Chondrocyte (in vitro differentiated cells): Measurements from ENCODE around the gene STON1. TPM values are rescaled to one million over a fixed set of nuclear protein-coding genes. Genes with fewer than 3 reads are reported as not detected.
A peak's percentile ranks its signal among the peaks of the same experiment; 100 is the strongest.

Experiments used
- DNase-seq: peaks from one replicate; pipeline ENCODE4 v3.0.0; 2021; ENCODE audit warnings: mixed read lengths, low spot score
- H3K27ac Mint-ChIP-seq: one replicate; pipeline ENCODE4 v1.8.0; 2021; ENCODE audit warnings: mild to moderate bottlenecking, moderate library complexity, mixed read lengths; ENCODE audit not compliant: unreplicated experiment
- H3K27me3 Mint-ChIP-seq: 2 replicates; pipeline ENCODE4 v1.8.0; 2021; ENCODE audit warnings: low read depth, mixed read lengths
- H3K36me3 Mint-ChIP-seq: 2 replicates; pipeline ENCODE4 v1.8.0; 2021; ENCODE audit warnings: low read depth, mixed read lengths
- H3K4me1 Mint-ChIP-seq: 2 replicates; pipeline ENCODE4 v1.8.0; 2021; ENCODE audit warnings: low read depth, mild to moderate bottlenecking, mixed read lengths
- H3K4me3 Mint-ChIP-seq: one replicate; pipeline ENCODE4 v1.8.0; 2021; ENCODE audit warnings: mild to moderate bottlenecking, moderate library complexity, mixed read lengths; ENCODE audit not compliant: unreplicated experiment
- H3K9me3 Mint-ChIP-seq: 2 replicates; pipeline ENCODE4 v1.8.0; 2021; ENCODE audit warnings: low read depth, mixed read lengths
- total RNA-seq: library from RNA; stranded (reverse); gene quantifications from 3 replicates; pipeline ENCODE4 v1.2.1, GENCODE V29; 2021
- TF ChIP-seq, protein P1 (sequence below): fragments of 200-600 bp; sonication (generic); IDR thresholded peaks from 2 replicates; pipeline ENCODE4 v1.5.0; 2021; ENCODE audit warnings: antibody characterized with exemption, mild to moderate bottlenecking, moderate library complexity

Gene STON1
- total RNA-seq, 1 donor from 2014 or later, result 9.6 TPM

DNA sequence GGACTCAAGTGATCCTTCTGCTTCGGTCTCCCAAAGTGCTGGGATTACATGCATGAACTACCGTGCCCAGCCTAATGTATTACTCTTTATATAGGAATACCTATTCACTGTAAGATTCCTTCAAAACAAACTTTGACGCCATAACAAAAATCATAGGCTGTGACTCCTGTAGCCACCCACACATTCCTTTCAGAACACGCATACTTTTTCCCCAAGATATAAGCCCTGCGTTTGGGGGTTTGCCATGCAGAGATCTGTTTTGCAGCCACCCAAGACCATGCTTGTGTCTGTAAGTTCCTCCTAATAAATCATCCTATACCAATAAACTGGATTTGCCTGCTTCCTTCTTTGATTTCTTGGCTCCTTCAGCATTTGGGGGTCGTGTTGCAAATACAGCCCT lies 46.0 kb upstream of the STON1 start:
- no peak overlapping the region for H3K4me3 Mint-ChIP-seq
- H3K4me1 Mint-ChIP-seq, result peaks cover 5% of the 10 kb centered on the region
- H3K9me3 Mint-ChIP-seq, result no peaks in the 10 kb centered on the region
- no peak for DNase-seq
- TF ChIP-seq, protein P1, sequence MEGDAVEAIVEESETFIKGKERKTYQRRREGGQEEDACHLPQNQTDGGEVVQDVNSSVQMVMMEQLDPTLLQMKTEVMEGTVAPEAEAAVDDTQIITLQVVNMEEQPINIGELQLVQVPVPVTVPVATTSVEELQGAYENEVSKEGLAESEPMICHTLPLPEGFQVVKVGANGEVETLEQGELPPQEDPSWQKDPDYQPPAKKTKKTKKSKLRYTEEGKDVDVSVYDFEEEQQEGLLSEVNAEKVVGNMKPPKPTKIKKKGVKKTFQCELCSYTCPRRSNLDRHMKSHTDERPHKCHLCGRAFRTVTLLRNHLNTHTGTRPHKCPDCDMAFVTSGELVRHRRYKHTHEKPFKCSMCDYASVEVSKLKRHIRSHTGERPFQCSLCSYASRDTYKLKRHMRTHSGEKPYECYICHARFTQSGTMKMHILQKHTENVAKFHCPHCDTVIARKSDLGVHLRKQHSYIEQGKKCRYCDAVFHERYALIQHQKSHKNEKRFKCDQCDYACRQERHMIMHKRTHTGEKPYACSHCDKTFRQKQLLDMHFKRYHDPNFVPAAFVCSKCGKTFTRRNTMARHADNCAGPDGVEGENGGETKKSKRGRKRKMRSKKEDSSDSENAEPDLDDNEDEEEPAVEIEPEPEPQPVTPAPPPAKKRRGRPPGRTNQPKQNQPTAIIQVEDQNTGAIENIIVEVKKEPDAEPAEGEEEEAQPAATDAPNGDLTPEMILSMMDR, result no peak
- no peak overlapping the region for H3K27ac Mint-ChIP-seq
- no peaks in the 10 kb centered on the region for H3K27me3 Mint-ChIP-seq
- peaks cover 8% of the 10 kb centered on the region for H3K36me3 Mint-ChIP-seq

DNA sequence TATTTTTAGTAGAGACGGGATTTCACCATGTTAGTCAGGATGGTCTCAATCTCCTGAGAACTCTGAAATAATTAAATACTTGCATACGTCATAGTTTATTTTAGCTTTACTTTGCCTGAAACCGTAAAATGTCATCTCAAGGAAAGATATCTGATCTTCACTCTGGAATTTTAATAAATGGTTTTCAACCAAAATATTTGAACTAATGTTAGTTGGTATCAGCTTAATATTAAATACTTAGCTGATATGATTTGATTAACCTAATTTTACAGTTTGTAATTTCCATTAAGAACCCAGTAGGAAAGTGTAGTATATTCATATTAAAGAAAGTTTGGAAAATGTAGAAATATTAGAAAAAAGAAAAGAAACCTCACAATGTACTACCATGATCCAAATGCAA lies 41.4 kb upstream of the STON1 start:
- Mint-ChIP-seq H3K27ac (no peak overlapping the region), H3K4me1 (no peaks in the 10 kb centered on the region), H3K4me3 (no peak overlapping the region), H3K36me3 (peaks cover 5% of the 10 kb centered on the region), H3K9me3 (no peaks in the 10 kb centered on the region), H3K27me3 (no peaks in the 10 kb centered on the region)
- no peak for DNase-seq
- TF ChIP-seq, protein P1, result no peak

DNA sequence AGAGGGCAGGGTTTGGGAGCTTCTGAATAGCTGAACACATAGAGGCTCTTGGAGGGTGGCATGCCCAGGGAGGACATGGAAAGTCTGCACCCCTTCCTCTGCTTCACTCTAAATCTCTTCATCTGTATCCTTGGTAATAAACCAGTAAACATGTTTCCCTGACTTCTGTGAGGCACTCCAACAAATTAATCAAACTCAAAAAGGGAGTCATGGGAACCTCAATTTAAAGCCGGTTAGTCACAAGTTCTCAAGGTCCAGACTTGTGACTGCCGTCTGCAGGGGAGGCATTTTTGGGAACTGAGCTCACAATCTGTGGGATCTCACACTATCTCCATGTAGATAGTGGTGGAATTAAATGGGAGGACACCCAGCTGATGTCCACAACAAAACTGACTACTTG lies 33.1 kb upstream of the STON1 start:
- H3K27ac Mint-ChIP-seq, result peak overlapping the region; percentile 49
- H3K36me3 Mint-ChIP-seq, result peaks cover 16% of the 10 kb centered on the region

DNA sequence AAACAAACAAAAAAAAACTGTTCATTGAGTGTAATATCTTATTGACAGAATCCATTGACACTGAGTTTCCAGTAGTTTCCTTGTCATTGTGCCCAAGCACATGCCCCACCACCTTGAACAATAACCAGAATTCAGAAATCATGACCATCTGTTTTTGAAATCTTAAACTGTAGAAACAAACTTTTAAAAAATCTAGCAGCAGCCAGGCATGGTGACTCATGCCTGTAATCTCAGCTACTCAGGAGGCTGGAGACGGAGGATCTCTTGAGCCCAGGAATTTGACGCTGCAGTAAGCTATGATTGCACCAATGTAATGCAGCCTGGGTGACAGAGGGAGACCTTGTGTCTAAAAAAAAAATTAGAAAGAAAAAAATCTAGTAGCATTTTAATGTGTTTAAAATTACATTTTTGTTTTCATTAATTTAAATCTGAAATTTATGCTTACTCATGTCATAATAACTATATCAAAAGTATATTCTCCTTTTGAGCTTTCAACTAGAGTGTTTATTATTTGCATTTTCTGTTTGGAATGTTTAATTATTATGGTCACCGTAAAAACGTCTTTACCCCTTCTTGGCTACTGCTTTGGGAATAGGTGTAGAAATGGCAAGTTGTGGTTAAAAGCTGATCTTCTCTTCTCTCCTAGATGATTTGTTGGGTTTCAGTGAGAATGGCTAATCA lies 25.2 kb upstream of the STON1 start:
- Mint-ChIP-seq H3K4me1 (peaks cover 18% of the 10 kb centered on the region), H3K27me3 (no peaks in the 10 kb centered on the region), H3K27ac (peak overlapping the region; percentile 59)

More for the DNA sequence above, 33.1 kb upstream of the STON1 start:
- H3K4me1 Mint-ChIP-seq, result peaks cover 18% of the 10 kb centered on the region
- H3K4me3 Mint-ChIP-seq, result no peak overlapping the region
- no peak for DNase-seq
- no peaks in the 10 kb centered on the region for H3K27me3 Mint-ChIP-seq
- no peaks in the 10 kb centered on the region for H3K9me3 Mint-ChIP-seq
- TF ChIP-seq, protein P1, result no peak

DNA sequence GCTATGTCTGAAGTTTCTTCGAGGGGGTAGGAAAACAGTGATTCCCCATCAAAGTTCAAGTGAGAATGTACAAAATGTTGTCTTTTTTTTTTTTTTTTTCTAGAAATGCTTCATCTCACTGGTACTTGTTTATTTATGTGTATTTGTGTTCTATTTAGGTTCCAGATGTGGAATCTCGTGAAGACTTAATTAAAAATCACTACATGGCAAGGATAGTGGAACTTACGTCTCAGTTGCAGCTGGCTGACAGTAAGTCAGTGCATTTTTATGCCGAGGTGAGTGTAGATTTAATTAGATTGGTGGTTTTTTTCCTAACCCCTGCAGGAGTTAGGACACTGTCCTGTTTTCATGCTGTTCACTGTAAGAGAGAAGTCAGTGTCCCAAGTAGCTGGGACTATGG lies 22.8 kb upstream of the STON1 start:
- Mint-ChIP-seq H3K27ac (no peak overlapping the region), H3K27me3 (no peaks in the 10 kb centered on the region), H3K36me3 (peaks cover 15% of the 10 kb centered on the region), H3K4me3 (no peak overlapping the region), H3K4me1 (peaks cover 27% of the 10 kb centered on the region), H3K9me3 (no peaks in the 10 kb centered on the region)
- no peak for DNase-seq
- TF ChIP-seq, protein P1, result no peak

More for the DNA sequence above, 25.2 kb upstream of the STON1 start:
- no peak for DNase-seq
- Mint-ChIP-seq H3K9me3 (no peaks in the 10 kb centered on the region), H3K4me3 (no peak overlapping the region), H3K36me3 (peaks cover 16% of the 10 kb centered on the region)
- TF ChIP-seq, protein P1, result no peak
